HG03558 (cell line): ENCODE results near the gene IER3IP1.
A peak's percentile ranks its signal among the peaks of the same experiment; 100 is the strongest.
"Not testable (repeated sequence)": the region's sequence is repeated elsewhere in the genome, so short reads cannot be mapped to it uniquely, and the experiment has no call there.

Experiments
- ATAC-seq: cut with Tn5 transposase; IDR thresholded peaks from one replicate; pipeline ENCODE4 v1.9.1; 2021; ENCODE audit warnings: moderate number of reproducible peaks; ENCODE audit not compliant: unreplicated experiment; ENCODE audit errors: extremely low read depth

IER3IP1 gene, protein sequence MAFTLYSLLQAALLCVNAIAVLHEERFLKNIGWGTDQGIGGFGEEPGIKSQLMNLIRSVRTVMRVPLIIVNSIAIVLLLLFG

DNA sequence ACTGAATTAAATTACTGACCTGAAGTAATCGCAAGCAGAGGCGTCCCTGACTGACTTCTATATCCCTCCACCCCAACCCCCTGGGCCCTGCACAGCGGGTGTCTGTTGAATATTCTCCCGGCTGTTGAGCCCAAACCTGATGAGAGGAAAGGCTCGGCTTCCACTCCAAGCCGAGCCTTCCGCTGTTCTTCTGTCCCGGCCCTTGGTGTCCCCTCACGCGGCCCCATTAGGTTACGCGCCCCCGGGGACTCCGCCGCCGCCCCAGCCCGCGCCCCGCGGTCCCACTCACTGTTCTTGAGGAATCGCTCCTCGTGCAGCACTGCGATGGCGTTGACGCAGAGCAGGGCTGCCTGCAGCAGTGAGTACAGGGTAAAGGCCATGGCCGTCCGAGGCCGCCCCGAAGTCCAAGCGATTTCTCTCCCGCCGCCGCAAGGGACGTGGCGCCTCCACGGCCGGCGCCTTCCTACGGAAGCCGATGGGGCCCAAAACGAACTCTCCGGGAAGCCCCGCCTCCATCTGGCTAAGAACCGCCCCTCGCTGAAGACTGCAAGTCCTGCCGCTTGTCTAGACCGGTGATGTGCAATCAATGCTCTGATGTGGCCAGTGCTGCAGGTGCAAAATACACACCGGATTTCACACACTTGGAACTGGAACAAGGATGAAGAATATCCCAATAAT, at the start of gene IER3IP1:
TSS of gene IER3IP1 (minus strand) at position 467 of the 678 bp plus-strand sequence. CDS start at position 380, 87 bp downstream.
- peak; percentile 71 for ATAC-seq

DNA sequence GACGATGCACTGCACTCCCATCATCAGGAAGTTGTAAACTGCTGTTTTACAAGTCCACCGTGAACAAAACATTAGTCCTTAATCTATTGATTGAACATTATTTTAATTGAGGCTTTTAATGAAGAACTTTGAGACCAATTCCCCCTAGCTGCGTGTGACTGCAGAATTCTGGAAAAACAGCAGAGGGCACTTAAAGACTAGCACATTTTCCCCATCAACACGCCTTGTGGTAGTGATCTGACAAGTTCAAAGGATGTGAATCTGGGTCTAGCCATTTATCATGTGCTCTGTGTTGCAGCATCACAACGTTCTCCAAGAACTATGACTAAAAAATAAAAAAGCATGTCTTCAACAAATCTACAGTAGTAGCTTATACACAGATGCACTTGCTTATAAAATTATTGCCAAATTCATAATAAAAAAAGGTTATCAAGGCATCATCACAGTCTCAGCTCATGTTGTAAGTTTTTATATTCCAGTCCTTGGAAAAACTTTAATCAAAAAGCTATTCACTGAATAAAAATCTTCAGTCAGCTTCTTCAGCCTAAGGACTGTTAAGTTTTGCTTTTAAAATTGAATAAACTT, 39.5 kb upstream of the IER3IP1 start:
- ATAC-seq, result no peak

DNA sequence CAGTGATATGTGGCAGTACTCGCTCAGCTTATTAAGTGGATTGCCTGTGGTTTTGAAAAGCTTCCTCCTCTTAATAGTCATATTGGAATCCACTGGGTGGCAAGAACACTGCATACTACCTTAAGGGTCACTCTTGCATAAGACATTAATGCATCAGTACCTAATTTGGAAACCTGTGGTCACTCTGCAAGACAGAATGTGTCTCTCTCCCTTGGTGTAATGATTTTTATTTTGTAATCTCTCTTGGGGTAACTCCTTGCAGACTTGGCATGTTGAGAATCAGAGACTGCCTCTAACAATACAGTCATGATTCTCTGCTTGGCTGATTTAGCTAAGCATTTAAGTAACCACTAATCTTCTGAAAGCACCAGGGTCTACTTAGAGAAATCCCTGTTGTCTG, 33.0 kb upstream of the IER3IP1 start:
- no peak for ATAC-seq

DNA sequence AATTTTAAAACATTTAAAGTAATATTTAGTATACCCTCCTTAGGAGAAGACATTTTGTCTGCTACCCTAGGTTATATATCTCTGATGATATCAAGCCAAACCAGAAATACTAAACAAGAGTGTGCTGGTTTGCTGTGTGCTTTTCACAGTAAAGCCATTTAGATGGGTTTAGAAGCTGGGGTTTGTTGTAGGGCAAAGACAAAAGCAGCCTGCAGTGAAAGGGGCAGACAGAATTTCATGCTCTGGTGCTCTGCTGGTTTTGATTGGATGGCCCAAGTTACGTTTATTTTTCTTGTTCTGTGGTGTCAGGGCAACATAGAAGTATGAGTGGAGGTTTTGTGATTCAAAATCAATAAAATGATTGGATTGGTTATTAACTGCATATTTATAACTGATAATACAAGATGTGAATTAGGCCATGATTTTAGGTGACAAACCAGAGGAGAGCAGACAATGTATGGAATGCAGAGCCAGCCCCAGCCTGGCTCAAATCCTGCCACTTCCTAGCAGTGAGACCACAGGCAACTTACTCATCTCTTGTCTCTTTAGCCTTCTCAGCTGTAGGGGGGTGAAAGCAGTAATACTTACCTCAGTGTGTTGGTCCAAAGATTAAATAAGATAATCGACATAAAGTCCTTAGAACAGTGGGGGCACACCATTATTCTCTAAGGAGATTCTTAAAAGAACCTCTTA, 30.9 kb upstream of the IER3IP1 start:
- ATAC-seq, result no peak

DNA sequence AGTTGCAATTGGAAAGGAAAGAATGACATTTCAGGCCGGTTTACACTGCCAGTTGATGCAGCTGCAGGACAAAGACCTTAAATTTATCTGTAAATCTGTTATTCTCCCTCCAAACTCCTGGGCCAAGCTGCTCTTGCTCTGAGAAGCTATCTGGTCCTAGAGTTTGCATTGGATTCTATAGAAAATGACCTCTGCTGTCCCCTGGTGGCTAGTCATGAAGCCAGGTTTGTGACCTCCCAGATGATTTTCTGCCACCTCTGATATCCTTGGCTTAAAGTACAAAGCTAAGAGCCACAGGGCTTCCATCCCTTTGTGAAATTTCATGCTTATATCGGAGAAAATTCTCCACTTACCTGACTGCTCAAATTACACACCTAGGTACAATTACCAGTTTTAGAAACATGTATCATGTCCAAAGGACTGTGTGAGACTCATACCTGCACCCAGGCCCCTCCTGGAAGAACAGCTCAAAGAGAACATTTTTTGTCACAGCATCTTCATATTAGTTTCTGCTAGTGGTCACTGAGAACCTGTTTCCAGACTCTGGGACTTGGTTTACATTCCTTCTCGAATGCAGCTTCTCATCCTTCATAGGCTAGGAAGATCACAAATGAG, 28.9 kb upstream of the IER3IP1 start:
- no peak for ATAC-seq

DNA sequence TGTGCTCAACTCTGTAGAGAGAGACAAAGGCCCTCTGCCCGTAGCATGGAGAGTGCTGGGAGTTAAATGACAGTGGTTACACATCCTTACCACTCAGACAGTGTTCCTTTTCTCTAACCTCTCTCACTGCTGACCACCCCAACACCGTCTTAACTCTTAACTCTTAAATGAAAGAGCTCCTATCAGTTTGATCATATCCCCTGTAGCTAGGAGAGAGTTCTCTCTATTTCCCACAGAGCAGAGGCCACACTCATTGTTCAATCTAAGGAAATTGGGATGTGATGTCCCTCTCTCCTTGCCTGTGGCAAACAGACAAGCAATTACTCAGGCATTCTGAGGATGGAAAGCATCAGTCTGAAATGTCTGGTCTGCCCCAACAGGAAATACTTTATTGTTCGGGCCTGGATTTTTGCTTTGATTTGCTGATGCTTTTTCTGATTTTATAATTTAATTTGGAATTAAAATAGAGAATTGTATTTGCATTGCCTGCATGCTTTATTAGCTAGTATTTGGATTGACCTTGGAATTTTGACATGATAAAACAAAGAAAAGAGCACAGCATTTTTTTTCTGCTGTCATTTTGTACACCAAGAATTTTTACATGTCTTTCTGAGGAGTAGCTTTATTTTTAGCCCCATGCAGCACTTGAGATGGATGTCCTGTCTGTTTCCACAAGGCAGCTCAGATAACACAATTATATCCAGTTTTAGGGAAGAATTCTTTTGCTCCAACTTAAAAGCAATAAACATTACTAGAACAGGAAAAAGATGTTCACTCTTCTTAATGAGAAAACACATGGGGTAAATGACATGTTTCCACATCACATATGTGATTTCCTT, 27.7 kb upstream of the IER3IP1 start:
- ATAC-seq, result no peak

DNA sequence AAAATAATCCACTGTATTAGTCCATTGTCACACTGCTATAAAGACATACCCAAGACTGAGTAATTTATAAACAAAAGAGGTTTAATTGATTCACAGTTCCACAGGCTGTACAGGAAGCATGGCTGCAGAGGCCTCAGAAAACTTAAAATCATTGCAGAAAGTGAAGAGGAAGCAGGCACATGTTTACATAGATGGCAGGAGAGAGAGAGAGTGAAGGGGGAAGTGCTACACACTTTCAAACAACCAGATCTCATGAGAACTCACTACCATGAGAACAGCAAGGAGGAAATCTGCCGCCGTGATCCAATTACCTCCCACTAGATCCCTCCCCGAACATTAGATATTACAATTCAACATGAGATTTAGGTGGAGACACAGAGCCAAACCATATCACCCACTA, 19.8 kb upstream of the IER3IP1 start:
- not testable (repeated sequence) for ATAC-seq

DNA sequence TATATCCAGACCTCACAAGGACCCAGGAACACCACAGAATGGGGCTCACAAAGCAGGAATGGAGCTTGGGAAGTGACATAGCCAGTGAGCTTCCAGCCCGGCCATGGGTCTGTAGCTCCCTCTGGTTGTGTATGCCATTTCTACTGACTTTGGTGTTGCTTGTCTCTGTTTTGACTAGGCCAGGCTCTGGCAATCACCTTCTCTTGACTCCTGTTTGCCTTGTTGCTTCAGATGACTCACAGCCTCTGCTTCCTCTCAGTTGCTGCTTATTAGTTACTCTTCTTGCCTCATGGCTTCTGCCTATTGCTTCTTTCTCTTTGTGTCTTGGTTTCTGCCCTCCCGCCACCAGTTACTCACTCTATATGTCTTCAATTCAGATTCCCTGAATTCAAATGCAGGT, 15.8 kb upstream of the IER3IP1 start:
- no peak for ATAC-seq

DNA sequence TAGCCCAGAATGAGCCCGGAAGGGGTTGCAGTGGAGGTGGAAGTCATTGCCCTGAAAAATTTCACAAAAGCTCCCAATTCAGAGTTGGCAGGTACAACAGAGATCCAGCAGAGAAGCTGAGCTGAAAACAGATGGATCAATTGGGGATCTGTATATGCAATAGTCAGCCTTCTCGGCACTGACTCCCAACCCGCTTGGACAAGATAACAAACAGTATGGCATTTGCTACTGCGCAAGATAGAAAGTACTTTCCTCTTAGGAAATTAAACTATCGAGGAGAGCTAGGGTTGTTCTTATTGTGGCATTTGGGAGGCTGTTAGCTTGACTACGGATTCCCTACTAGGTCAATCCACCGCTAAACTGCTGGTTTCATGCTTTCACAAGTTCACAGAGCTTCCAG, 11.6 kb upstream of the IER3IP1 start:
- ATAC-seq, result no peak

DNA sequence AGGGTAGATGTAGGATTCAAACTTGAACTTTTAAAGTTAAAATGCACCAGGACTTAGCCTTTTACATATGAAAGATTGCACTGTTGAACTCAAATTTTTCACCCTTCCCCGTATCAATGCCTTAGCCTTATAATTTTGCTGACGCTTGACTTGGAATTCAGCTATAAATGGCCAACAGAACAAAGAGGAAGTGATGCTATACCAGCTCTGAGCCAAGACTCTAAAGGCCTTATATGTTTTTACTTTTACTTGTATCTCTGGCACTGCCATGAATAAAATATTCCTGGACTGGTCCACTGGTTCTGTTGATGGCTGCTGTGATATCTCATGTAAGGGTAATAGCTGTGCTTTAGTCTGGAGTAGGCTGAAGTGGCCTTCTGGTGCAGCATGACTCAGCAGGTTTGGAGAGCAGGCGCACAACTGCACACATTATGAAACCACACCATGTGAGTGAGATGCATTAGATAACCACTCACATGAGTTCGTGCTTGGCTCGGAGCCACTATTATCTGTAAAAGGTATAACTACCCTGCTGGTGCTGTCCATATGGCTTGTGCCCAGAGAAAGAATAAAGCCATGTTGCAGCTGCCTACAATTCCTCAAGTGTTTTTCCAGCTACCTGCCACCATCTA, 8.4 kb upstream of the IER3IP1 start:
- no peak for ATAC-seq

DNA sequence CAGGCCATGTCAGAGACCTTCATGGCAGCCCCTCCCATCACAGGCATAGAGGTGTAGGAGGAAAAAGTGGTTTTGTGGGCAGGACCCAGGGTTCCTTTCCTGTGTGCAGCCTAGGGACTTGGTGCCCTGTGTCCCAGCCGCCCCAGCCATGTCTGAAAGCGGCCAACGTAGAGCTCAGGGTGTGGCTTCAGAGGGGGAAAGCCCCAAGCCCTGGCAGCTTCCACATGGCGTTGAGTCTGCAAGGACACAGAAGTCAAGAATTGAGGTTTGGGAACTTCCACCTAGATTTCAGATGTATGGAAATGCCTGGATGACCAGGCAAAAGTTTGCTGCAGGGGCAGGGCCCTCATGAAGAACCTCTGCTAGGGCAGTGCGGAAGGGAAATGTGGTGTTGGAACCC, 6.0 kb upstream of the IER3IP1 start:
- not testable (repeated sequence) for ATAC-seq

DNA sequence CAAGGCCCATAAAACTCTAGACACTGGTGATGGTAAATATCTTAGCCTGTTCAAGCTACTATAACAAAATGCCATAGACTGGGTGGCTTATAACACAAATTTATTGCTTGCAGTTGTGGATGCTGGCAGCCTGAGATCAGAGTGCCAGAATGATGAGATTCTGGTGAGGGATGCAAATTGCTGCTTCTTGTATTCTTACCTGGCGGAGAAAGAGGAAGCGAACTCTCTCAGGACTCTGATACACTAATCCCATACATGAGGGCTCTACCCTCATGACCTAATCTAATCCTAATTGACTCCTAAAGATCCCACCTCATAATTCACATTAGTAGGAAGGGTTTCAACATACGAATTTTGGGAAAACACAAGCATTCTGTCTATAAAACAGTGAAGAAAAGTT, 4.6 kb upstream of the IER3IP1 start:
- ATAC-seq, result no peak

DNA sequence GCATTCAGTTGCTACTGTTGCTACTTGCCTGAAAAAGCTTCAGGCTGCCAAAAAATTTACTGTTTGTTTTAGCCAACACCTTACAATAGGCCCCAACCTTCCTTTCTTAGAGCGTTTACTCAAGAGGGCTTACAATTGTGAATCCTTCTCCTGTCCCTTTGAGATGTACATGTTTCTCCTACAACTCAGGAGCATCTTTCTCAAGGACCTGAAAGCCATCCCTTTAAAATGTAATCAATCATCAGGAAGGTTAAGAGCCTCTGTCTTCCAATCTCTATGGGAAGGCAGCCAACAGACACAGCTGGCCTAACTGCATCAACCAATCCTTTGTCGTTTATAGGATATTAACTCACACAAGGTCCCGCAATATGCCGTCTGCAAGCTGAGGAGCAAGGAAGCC, 3.4 kb upstream of the IER3IP1 start:
- ATAC-seq, result no peak

DNA sequence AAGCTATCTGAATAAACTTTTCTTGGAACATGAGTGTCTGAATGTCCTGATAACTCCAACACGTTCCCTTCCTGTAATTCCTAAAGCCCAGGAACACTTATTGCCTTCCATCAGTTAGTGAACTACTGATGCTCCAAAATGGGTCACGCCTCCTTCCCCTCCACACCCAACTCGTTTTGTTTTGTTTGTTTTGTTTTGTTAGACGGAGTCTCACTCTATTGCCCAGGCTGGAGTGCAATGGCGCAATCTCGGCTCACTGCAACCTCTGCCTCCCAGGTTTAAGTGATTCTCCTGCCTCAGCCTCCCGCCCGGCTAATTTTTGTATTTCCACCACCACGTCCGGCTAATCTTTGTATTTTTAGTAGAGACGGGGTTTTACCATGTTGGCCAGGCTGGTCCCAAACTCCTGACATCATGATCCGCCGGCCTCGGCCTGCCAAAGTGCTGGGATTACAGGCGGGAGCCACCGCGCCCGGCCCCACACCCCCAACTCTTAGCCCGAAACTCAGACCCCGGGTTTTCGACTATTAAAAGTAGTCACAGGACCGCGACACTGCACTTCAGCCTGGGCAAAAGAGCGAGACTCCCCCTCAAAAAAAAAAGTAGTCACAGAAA, 774 bp downstream of the IER3IP1 start:
- ATAC-seq, result no peak

DNA sequence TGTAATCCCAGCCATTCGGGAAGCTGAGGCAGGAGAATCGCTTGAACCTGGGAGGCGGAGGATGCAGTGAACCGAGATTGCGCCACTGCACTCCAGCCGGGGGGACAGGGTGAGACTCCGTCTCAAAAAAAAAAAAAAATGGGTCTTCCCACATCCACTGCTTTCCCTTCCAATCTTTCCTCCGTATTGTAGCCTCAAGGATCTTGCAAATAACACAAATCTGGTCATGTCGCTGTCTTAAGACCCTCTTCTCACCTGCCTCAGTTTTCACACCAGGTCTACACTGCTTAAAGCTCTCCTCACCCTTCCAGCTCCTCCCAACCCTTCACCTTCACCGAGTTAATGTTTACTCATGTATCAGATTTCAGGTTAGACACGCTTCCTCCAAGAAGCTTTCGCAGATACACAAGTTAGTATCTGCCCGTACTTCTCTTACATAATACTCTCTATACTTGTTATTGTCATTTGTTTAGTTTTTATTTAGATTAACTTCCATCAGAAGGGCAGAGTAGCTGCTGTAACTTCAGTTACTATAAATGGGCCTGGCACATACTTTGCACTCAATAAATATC, 1.5 kb downstream of the IER3IP1 start:
- ATAC-seq, result no peak

DNA sequence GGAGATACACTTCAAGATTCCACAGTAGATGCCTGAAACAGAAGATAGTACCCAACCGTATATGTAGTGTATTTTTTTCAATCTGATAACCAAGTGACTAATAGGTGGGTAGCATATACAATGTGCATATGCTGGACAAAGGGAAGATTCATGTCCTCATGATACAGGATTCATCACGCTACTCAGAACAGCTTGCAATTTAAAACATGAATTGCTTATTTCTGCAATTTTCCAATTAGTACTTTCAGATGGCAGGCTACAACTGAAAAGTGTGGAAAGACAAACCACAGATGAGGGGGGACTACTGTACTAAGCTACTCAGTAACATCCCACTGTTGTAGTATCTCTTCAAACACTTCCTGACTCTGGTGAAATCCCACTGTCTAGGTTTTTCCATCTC, 3.7 kb downstream of the IER3IP1 start:
- ATAC-seq, result no peak

DNA sequence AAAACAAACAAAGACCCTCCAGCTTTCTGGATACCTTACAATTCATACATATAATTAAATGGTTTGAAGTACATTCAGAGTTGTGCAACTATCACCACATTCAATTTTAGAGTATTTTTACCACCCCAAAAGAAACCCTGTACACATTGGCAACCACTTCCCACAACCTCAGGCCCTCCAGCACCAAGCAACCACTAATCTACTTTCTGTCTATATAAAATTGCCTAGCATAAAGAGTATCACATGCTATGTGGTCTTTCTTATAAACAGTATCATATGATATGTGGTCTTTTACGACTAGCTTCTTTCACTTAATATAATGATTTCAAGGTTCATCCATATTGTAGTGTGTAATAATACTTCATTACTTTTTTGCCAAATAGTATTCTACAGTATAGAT, 7.3 kb downstream of the IER3IP1 start:
- ATAC-seq, result no peak

DNA sequence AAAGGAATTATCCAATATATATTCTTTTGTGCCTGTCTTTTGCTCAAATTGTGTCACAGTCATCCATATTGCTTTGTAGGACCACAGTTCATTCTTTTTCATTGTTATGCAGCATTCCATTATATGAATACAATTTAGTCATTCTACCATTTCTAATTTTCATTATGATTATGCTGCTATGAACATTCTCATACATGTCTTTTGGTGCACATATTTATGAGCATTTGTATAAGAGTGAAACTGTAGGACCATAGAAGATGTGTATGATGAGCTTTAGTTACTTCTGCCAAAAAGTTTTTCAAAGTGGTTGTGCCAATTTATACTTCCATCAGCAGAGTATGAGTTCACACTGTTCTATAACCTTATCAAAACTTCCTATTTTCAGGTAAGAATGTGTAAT, 7.7 kb downstream of the IER3IP1 start:
- ATAC-seq, result no peak

DNA sequence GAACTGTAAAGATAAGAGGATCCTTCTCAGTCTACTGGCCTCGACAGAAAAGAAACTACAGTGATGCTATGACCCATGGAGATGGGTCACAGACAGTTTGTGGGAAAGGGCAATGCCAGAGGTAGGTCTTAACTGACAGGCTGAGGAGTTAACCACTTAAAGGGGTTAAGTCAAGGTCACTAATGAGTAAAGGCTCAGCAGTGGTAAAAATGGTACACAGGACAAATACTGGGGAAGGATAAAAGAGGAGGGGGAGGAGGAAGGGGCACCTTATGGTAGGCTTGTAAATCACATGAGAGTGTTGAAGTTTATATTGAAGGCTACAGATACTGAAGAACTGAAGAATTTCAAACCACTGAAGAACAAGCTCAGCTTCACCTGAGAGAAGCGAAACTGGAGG, 9.9 kb downstream of the IER3IP1 start:
- no peak for ATAC-seq
